ENCODE data around the gene DSP.

Gene DSP

GRCh38 chr6:7617801-7618764 lies 76.6 kb downstream of the DSP start:
- Mint-ChIP-seq H3K27ac (no peak overlapping the region), H3K9me3 (no peaks in the 10 kb centered on the region), H3K4me1 (peaks cover 17 to 21% of the 10 kb centered on the region in 2 donors), H3K36me3 (peaks cover 2 to 8% of the 10 kb centered on the region in 2 donors), H3K4me3 (peak overlapping the region in 1 of 2 donors; percentile 15), H3K27me3 (peaks cover 12 to 20% of the 10 kb centered on the region in 2 donors)
- peak; percentile 38 for DNase-seq
- peak; percentile 85 to 87 for ATAC-seq (replicated peaks)

- no peak overlapping the region for H3K4me3 Mint-ChIP-seq
- no peak for DNase-seq
- no peaks in the 10 kb centered on the region for H3K9me3 Mint-ChIP-seq
- peaks cover 2 to 3% of the 10 kb centered on the region in 2 donors for H3K36me3 Mint-ChIP-seq
- H3K27me3 Mint-ChIP-seq: peaks cover 12 to 17% of the 10 kb centered on the region in 2 donors
- peaks cover 10 to 13% of the 10 kb centered on the region in 2 donors for H3K4me1 Mint-ChIP-seq
- H3K27ac Mint-ChIP-seq: no peak overlapping the region
- no peak for ATAC-seq (replicated peaks)
Measured at GRCh38 chr6:7621761-7622160, 80.3 kb downstream of the DSP start.

DNA sequence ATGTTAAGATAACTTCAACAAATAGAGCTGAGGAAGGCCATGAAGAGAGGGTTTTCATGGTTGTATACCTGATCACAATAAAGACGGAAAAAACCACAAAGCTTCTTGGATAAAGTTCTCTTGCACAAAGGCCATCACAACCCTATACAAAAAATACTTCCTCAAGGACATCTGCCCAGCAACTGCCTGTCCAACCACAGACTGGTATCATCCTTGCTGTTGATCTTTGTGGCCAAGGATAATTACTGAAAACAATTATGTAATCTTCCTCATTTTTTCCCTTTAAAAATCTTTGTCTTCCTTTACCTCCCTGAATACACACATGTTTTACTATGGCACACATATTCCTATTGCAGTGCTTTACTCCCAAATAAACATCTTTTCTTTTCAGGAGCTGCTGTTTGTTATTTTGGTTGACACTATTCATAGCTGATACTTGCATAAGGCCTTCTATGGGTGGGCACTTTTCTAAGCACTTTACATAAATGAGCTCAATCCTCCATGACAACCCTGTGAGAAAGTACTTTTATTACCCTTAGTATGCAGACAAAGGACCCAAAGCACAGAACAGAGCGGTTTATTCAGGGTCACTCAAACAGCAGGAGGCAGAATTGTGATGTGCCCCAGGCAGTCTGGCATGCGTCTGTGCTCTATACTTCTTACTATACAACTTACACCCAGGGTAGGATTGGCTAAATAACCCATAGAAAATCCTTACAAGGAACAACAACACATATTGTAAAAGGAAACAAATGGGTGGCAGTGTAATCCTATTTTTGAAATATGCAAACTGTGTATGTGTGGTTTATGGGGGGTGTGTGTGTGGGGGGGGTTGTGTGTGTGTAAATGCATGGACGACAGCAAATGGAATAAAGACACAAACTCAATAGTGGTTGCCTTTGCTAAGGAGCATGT lies 83.6 kb downstream of the DSP start:
- Mint-ChIP-seq H3K4me1 (no peaks in the 10 kb centered on the region), H3K27me3 (peaks cover 0 to 7% of the 10 kb centered on the region in 2 donors), H3K4me3 (no peak overlapping the region), H3K36me3 (no peaks in the 10 kb centered on the region), H3K9me3 (no peaks in the 10 kb centered on the region), H3K27ac (no peak overlapping the region)
- no peak for DNase-seq
- ATAC-seq (replicated peaks): no peak

- H3K9me3 Mint-ChIP-seq: no peaks in the 10 kb centered on the region
- H3K36me3 Mint-ChIP-seq: no peaks in the 10 kb centered on the region
- H3K27ac Mint-ChIP-seq: no peak overlapping the region
- DNase-seq (no peak), ATAC-seq (replicated peaks) (no peak)
- H3K4me1 Mint-ChIP-seq: no peaks in the 10 kb centered on the region
- no peak overlapping the region for H3K4me3 Mint-ChIP-seq
- H3K27me3 Mint-ChIP-seq: peaks cover 0 to 17% of the 10 kb centered on the region in 2 donors
Measured at GRCh38 chr6:7628479-7628878, 87.0 kb downstream of the DSP start.

DNA sequence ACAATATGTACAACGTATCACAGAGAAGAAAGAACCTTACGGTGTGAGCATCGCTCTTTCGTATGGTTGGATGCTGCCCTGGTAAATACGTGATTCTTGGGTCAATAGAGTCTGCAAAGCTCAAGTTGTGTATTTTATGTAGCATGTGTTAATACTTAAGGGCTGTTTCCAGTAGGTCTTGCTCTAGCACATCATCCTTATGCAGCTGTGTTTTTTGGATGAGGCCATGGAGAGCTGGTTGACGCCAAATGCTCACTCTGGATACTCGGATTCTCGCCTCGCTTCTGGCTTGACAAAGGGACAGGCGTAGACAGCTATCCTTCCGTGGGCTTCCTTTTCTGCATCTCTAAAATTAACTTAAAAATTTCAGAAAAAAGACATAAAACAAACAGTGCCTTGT lies 87.4 kb downstream of the DSP start:
- DNase-seq (no peak), ATAC-seq (replicated peaks) (no peak)
- Mint-ChIP-seq H3K27ac (no peak overlapping the region), H3K4me3 (no peak overlapping the region), H3K4me1 (no peaks in the 10 kb centered on the region), H3K36me3 (no peaks in the 10 kb centered on the region), H3K27me3 (peaks cover 0 to 17% of the 10 kb centered on the region in 2 donors), H3K9me3 (no peaks in the 10 kb centered on the region)

DNA sequence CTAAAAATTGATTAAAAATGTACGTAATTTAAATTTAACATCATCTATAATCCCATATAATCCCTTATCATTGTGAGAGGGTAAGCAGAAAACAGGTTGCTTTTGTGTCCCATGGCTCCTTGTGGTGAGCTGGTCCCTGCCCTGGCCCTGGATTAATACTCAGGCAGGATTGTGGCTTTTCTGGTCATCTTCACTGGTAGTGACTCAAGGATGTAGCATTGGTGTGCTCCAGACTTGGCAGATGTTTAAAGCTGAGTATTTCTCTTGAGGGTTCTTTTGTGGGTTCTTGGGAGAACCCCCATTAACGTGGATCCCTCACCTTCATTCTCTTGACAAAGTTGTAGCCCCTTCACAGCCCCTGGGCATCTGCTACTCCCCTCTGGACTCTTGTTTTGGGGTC lies 87.8 kb downstream of the DSP start:
- Mint-ChIP-seq H3K27ac (no peak overlapping the region), H3K27me3 (peaks cover 0 to 17% of the 10 kb centered on the region in 2 donors), H3K36me3 (no peaks in the 10 kb centered on the region), H3K4me1 (no peaks in the 10 kb centered on the region), H3K4me3 (no peak overlapping the region), H3K9me3 (no peaks in the 10 kb centered on the region)
- DNase-seq (no peak), ATAC-seq (replicated peaks) (no peak)

- ATAC-seq (replicated peaks) (no peak), DNase-seq (no peak)
- Mint-ChIP-seq H3K9me3 (no peaks in the 10 kb centered on the region), H3K27me3 (peaks cover 0 to 17% of the 10 kb centered on the region in 2 donors), H3K36me3 (no peaks in the 10 kb centered on the region), H3K4me3 (no peak overlapping the region), H3K27ac (no peak overlapping the region), H3K4me1 (no peaks in the 10 kb centered on the region)
Measured at GRCh38 chr6:7630792-7631191, 89.3 kb downstream of the DSP start.

DNA sequence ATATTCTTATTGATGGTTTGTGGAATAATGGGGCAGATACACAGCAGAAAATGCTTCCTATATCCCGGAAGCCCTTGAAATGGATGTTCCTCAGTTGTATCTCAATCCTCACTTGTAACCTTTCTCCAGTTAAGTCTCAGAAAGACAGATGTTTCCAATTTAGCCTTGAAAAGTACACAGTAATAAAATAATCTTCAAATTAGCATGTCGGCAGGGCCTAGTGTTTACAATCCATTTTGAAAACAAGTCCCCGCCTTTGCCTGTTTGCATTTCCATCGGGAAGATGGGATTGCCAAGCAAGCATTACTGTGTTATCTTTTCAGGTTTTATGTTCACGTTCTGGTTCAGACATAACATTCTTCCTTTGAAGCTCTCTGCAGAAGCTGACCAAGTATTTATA lies 90.0 kb downstream of the DSP start:
- Mint-ChIP-seq H3K4me3 (no peak overlapping the region), H3K27ac (no peak overlapping the region), H3K36me3 (no peaks in the 10 kb centered on the region), H3K4me1 (no peaks in the 10 kb centered on the region), H3K27me3 (peaks cover 0 to 17% of the 10 kb centered on the region in 2 donors), H3K9me3 (no peaks in the 10 kb centered on the region)
- ATAC-seq (replicated peaks) (no peak), DNase-seq (no peak)

DNA sequence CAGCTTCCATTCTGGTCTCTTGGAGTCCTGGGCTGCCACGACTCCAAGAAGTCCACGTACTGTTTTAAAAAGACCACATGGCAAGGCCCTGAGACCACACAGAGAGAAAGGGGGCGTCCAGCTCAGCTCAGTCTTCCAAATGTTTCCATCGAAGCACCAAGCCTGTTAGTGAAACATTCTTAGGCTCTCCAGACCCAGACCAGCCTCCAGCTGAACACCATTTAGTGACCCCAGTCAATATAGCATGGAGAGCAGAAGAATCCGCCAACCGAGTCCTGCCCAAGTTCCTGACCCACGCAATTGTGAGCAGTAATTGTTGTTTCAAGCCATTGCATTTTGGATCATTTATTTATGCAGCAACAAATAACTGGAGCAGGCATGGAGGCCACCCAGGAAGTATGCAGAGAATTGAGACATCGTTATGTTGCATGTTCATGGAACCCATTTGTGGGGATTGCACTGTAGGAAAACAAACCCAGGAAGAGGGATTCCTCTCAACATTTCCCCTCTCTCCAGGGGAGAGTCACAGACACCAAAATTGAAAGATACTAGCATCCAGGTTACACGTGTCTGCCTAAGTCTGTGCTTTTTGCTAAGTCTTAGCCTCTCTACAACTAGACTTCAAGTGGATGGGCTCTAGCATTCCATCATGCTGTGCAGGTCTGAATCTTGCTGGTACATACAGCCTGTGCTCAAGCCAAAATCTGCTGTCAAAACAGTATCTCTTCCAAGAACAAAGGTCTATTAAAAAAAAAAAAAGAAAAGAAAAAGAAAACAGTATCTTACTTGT lies 91.2 kb downstream of the DSP start:
- Mint-ChIP-seq H3K4me1 (no peaks in the 10 kb centered on the region), H3K27me3 (peaks cover 0 to 17% of the 10 kb centered on the region in 2 donors), H3K27ac (no peak overlapping the region), H3K4me3 (no peak overlapping the region), H3K9me3 (no peaks in the 10 kb centered on the region), H3K36me3 (no peaks in the 10 kb centered on the region)
- DNase-seq (no peak), ATAC-seq (replicated peaks) (no peak)

DNA sequence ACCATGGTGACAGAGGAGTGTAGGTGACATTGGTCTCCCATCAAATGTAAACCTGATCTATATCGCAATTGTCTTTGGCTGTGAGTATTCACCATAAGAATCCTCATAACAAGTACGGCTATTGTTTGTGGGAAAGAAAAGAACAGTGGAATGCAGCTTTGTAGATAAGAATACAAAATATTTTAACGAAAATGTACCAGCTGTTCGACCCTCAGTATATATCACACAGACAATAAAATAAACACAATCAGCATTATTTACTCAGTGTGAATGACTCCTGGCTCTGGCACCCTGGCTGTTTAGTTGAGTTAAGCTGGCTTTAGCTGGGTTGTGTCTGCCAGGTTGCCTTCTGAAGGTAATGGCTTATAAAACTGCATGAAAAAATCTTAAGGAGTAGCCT lies 91.9 kb downstream of the DSP start:
- no peaks in the 10 kb centered on the region for H3K4me1 Mint-ChIP-seq

GRCh38 chr6:7636151-7636550 lies 94.7 kb downstream of the DSP start:
- H3K9me3 Mint-ChIP-seq: no peaks in the 10 kb centered on the region
- no peaks in the 10 kb centered on the region for H3K4me1 Mint-ChIP-seq
- DNase-seq (no peak), ATAC-seq (replicated peaks) (no peak)
- H3K27ac Mint-ChIP-seq: no peak overlapping the region
- H3K27me3 Mint-ChIP-seq: no peaks in the 10 kb centered on the region
- no peaks in the 10 kb centered on the region for H3K36me3 Mint-ChIP-seq
- no peak overlapping the region for H3K4me3 Mint-ChIP-seq

More for the DNA sequence above, 91.9 kb downstream of the DSP start:
- DNase-seq: no peak
- no peak overlapping the region for H3K4me3 Mint-ChIP-seq
- no peaks in the 10 kb centered on the region for H3K36me3 Mint-ChIP-seq
- H3K27ac Mint-ChIP-seq: no peak overlapping the region
- ATAC-seq (replicated peaks): no peak
- peaks cover 0 to 17% of the 10 kb centered on the region in 2 donors for H3K27me3 Mint-ChIP-seq
- H3K9me3 Mint-ChIP-seq: no peaks in the 10 kb centered on the region
